Mucosa of stomach (tissue), 1 donor: ENCODE results near the gene STARD3.
A peak's percentile ranks its signal among the peaks of the same experiment; 100 is the strongest.

Experiments
- H3K27me3 ChIP-seq: one replicate; pipeline ENCODE4 v1.7.0; 2013; ENCODE audit warnings: mild to moderate bottlenecking, low read length; ENCODE audit not compliant: control insufficient read depth, insufficient read depth
- H3K36me3 ChIP-seq: one replicate; pipeline ENCODE4 v1.7.0; 2013; ENCODE audit warnings: low read length; ENCODE audit not compliant: control insufficient read depth, insufficient read depth
- H3K4me1 ChIP-seq: one replicate; pipeline ENCODE4 v1.7.0; 2013; ENCODE audit warnings: mild to moderate bottlenecking, low read length; ENCODE audit not compliant: control insufficient read depth, insufficient read depth
- H3K4me3 ChIP-seq: one replicate; pipeline ENCODE4 v1.7.0; 2013; ENCODE audit warnings: low read length
- H3K9ac ChIP-seq: one replicate; pipeline ENCODE4 v1.7.0; 2013; ENCODE audit warnings: mild to moderate bottlenecking, low read length, moderate library complexity
- H3K9me3 ChIP-seq: one replicate; pipeline ENCODE4 v1.7.0; 2013; ENCODE audit warnings: mild to moderate bottlenecking, low read length, moderate library complexity; ENCODE audit not compliant: control insufficient read depth
- donor health status: Pancreatic carcinoma.

The STARD3 gene

DNA sequence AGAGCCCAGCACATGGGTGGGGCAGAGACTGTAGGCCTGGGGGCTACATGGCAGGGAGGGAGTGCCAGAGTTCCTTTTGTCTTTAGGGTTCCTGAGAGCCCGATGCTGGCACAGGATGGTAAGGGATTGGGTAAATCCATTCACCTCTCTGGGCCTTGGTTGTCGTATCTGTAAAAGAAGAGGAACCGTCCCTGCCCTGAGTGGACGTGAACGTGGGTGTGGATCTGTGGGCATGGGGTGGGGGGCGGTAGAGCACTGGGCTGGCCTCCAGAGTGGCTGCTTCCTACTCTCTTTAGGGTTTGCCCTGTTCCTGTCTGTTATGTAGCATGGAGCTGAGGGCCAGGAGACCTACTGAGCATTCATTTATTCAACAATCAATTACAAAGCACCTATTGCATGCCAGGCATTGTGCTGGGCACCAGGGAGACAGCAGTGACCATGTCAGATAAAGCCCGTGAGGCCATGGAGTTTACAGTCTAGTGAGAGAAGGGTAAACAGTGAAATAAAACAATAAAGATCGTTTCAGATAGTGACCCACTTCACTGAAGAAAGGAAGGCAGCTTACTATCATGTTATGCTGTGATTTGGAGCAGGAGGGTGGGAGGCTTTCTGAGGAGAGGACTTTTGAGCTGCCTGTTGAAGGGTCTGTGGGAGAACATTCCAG is 15.1 kb downstream of the STARD3 start:
- peaks cover 36% of the 10 kb centered on the region for H3K4me1 ChIP-seq
- H3K27me3 ChIP-seq: no peaks in the 10 kb centered on the region
- H3K4me3 ChIP-seq: no peak overlapping the region
- H3K9ac ChIP-seq: no peak overlapping the region
- H3K36me3 ChIP-seq: no peaks in the 10 kb centered on the region
- H3K9me3 ChIP-seq: no peaks in the 10 kb centered on the region

GRCh38 chr17:39652587-39653315 is 15.8 kb downstream of the STARD3 start:
- Histone ChIP-seq H3K4me3 (no peak overlapping the region), H3K9ac (no peak overlapping the region), H3K9me3 (no peaks in the 10 kb centered on the region)

DNA sequence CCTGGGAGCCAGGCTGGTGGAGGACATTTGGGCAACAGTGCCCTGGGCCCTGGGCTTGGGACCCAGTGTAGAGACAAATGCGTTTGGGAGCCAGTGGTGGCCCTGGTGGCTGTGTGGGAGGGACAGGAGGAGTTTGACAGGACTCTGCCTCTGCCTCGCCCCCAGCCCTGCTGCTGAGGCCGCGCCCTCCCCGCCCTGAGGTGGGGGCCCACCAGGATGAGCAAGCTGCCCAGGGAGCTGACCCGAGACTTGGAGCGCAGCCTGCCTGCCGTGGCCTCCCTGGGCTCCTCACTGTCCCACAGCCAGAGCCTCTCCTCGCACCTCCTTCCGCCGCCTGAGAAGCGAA is 16.3 kb downstream of the STARD3 start:
- Histone ChIP-seq H3K9me3 (no peaks in the 10 kb centered on the region), H3K9ac (no peak overlapping the region), H3K27me3 (no peaks in the 10 kb centered on the region), H3K4me3 (no peak overlapping the region), H3K36me3 (no peaks in the 10 kb centered on the region), H3K4me1 (peaks cover 29% of the 10 kb centered on the region)

More at GRCh38 chr17:39652587-39653315, 15.8 kb downstream of the STARD3 start:
- Histone ChIP-seq H3K36me3 (no peaks in the 10 kb centered on the region), H3K4me1 (peaks cover 29% of the 10 kb centered on the region), H3K27me3 (no peaks in the 10 kb centered on the region)

GRCh38 chr17:39653662-39654331 is 16.9 kb downstream of the STARD3 start:
- H3K4me3 ChIP-seq: no peak overlapping the region
- peaks cover 29% of the 10 kb centered on the region for H3K4me1 ChIP-seq
- H3K27me3 ChIP-seq: no peaks in the 10 kb centered on the region
- no peaks in the 10 kb centered on the region for H3K9me3 ChIP-seq
- no peak overlapping the region for H3K9ac ChIP-seq
- no peaks in the 10 kb centered on the region for H3K36me3 ChIP-seq

- no peaks in the 10 kb centered on the region for H3K36me3 ChIP-seq
- no peaks in the 10 kb centered on the region for H3K27me3 ChIP-seq
- no peak overlapping the region for H3K9ac ChIP-seq
- H3K4me3 ChIP-seq: no peak overlapping the region
- H3K9me3 ChIP-seq: no peaks in the 10 kb centered on the region
- H3K4me1 ChIP-seq: peaks cover 29% of the 10 kb centered on the region
Observed at GRCh38 chr17:39655105-39655504, 18.2 kb downstream of the STARD3 start.

- no peaks in the 10 kb centered on the region for H3K27me3 ChIP-seq
- H3K4me1 ChIP-seq: peaks cover 28% of the 10 kb centered on the region
- H3K4me3 ChIP-seq: no peak overlapping the region
- peaks cover 6% of the 10 kb centered on the region for H3K36me3 ChIP-seq
- H3K9me3 ChIP-seq: no peaks in the 10 kb centered on the region
- H3K9ac ChIP-seq: no peak overlapping the region
Observed at GRCh38 chr17:39658346-39658745, 21.4 kb downstream of the STARD3 start.

DNA sequence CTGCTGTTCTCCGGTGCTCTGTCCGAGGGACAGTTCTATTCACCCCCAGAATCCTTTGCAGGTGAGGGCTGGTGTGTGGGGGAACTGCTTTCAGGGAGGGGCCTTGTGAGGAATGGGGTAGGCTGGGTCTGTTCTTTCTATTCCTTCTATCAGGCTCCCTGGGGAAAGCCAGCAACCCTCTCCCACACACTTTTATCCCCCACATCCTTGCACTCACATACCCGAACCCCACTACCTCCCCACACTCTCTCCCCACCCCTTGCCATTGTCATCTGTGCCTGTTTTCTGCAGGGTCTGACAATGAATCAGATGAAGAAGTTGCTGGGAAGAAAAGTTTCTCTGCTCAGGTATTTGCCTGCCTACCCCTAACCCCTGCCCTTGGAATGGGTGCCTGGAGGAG is 21.8 kb downstream of the STARD3 start:
- no peak overlapping the region for H3K4me3 ChIP-seq
- no peaks in the 10 kb centered on the region for H3K9me3 ChIP-seq
- peaks cover 26% of the 10 kb centered on the region for H3K4me1 ChIP-seq
- H3K27me3 ChIP-seq: no peaks in the 10 kb centered on the region
- H3K36me3 ChIP-seq: peaks cover 6% of the 10 kb centered on the region
- no peak overlapping the region for H3K9ac ChIP-seq

DNA sequence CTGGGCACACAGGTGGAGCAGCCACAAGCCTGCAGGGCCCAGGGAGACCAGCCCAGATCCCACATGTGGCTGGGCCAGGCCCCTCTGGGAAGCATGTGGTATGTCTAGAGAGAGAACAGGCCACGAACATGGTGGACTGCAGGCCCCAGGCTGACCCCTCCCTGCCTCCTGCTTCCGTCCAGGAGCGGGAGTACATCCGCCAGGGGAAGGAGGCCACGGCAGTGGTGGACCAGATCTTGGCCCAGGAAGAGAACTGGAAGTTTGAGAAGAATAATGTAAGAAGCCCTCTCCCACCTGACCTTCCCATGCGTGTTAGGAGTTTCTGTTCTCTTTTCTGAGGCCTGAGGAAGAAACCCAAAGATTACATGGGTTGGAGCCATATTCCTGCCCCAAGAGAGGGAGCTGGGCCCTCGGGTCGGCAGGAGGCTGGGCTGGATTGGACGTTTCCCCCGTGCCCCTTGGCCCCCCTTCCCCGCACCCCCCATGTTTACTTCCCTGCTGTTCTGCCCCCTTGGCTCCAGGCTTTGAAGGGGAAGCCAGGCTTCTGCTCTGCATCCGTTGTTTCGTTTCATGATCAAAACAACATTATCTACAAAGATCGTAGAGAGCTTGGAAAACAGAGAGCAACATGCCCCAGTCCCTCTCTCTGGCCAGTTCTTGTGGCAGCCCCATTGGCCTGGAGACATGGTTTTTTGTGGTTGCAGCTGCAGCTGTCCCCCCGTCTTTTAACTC is 22.5 kb downstream of the STARD3 start:
- H3K4me3 ChIP-seq: no peak overlapping the region
- peaks cover 31% of the 10 kb centered on the region for H3K4me1 ChIP-seq
- H3K27me3 ChIP-seq: no peaks in the 10 kb centered on the region
- H3K9me3 ChIP-seq: no peaks in the 10 kb centered on the region
- H3K9ac ChIP-seq: no peak overlapping the region
- peaks cover 6% of the 10 kb centered on the region for H3K36me3 ChIP-seq

DNA sequence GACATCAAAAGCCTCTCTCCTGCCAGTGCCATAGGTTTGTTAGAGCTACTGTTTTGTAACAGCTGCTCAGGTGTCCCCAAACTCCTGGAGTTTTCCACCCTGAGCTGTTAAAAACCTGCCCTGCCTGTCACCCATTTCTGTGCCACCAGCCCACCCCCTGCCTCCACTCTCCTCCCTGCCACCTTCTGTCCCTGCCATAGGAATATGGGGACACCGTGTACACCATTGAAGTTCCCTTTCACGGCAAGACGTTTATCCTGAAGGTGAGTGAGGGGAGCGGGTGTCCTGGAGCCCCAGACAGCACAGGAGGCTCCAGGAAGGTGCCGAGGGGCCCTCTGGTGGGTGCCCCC is 23.0 kb downstream of the STARD3 start:
- no peak overlapping the region for H3K9ac ChIP-seq

DNA sequence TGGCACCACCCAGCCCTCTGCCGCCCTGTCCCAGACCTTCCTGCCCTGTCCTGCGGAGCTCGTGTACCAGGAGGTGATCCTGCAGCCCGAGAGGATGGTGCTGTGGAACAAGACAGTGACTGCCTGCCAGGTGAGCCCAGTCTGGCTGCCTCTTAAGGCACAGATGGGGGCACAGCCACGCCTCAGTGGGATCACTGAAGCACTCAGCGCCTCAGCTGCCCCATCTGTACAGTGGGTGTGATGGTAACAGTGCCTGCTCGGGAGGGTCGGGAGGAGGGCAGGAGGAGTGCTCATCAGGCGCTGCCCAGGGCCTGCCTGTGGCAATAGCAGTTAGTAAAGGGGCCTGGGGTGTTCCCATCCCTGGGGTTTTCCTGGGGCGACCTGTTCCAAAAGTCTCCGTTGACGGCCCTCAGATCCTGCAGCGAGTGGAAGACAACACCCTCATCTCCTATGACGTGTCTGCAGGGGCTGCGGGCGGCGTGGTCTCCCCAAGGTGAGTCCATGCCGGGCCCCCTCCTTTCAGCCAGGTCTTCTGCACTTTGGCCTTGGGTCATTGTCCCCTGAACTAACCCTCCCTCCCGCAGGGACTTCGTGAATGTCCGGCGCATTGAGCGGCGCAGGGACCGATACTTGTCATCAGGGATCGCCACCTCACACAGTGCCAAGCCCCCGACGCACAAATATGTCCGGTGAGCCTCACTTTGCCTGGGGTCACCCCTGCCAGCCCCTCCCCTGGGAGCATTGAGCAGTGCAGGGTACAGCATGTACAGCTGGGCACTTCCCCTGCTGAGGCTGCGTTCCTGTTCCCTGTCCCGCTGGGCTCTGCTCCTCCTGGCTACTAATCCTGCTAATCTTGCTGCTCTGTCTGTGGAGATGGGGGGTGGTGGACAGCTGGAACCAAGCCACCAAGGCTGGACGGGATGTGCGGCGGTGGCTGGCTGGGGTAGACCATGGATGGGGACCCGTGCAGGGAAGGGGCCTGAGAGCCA is 23.7 kb downstream of the STARD3 start:
- Histone ChIP-seq H3K36me3 (peaks cover 6% of the 10 kb centered on the region), H3K4me3 (no peak overlapping the region), H3K4me1 (peaks cover 43% of the 10 kb centered on the region), H3K9me3 (no peaks in the 10 kb centered on the region), H3K9ac (peak overlapping the region; percentile 23), H3K27me3 (peaks cover 7% of the 10 kb centered on the region)

More for the DNA sequence above, 23.0 kb downstream of the STARD3 start:
- H3K4me3 ChIP-seq: no peak overlapping the region
- peaks cover 6% of the 10 kb centered on the region for H3K36me3 ChIP-seq
- no peaks in the 10 kb centered on the region for H3K9me3 ChIP-seq
- peaks cover 36% of the 10 kb centered on the region for H3K4me1 ChIP-seq
- peaks cover 3% of the 10 kb centered on the region for H3K27me3 ChIP-seq
